Right atrium auricular region (tissue), 2 donors: Measurements from ENCODE around the gene RASAL1. TPM values are rescaled to one million over a fixed set of nuclear protein-coding genes. Genes with fewer than 3 reads are reported as not detected.

Experiments used
- DNase-seq: peaks from one replicate; pipeline ENCODE4 v3.0.0-alpha.2; 2019; ENCODE audit warnings: low spot score
- H3K27ac ChIP-seq, 2 donors: fragments of 200-600 bp; sonication (generic); 1 replicate in 1 of 2; 2 replicates in 1 of 2; pipeline ENCODE4 v1.5.1; 2016 to 2019
- H3K27me3 ChIP-seq, 2 donors: fragments of 200-600 bp; sonication (generic); one replicate each; pipeline versions ENCODE4 v1.5.1 to v1.6.0; 2017 to 2019
- H3K36me3 ChIP-seq: fragments of 200-600 bp; sonication (generic); one replicate; pipeline ENCODE4 v1.5.1; 2016
- H3K4me1 ChIP-seq, 2 donors: fragments of 200-600 bp; sonication (generic); one replicate each; pipeline versions ENCODE4 v1.5.1 to v1.6.0; 2017 to 2019
- H3K4me3 ChIP-seq, 2 donors: fragments of 200-600 bp; sonication (generic); 1 replicate in 1 of 2; 2 replicates in 1 of 2; pipeline ENCODE4 v1.5.1; 2017 to 2019; ENCODE audit warnings: mild to moderate bottlenecking in 1 of 2, moderate library complexity in 1 of 2
- H3K9me3 ChIP-seq, 2 donors: fragments of 200-600 bp; sonication (generic); one replicate each; pipeline ENCODE4 v1.5.1; 2019
- total RNA-seq, 2 donors: library from RNA; depleted of rRNA; stranded (reverse); fragments of >200 nt; gene quantifications; one replicate each; pipeline ENCODE4 v1.1.0, GENCODE V29; 2016
- TF ChIP-seq, protein P1 (sequence below), 2 donors: fragments of 200-600 bp; sonication (generic); IDR thresholded peaks; one replicate each; pipeline ENCODE4 v1.5.1; 2019; ENCODE audit warnings: antibody characterized with exemption in 2 of 2

Gene RASAL1
- total RNA-seq, 2 donors from 2014 or later: not detected

DNA sequence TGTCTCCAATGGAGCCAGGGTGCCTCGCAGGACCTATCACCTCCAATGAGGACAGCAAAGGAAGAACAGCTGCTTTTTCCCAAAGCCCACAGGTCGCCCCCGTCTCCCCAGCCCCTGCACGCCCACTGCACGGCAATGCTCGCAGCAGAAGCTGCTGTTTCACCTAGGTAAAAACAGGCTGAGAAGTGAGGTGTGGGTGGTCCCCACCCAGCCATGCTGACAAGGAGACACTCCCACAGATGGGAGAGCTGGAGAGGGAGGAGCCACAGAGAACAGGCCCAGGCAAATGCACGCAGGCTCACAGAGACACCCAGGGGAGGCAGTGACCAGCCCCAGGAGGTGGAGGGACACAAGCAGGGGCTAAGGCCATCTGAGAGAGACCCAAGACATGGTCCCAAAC lies 24.4 kb upstream of the RASAL1 start:
- Histone ChIP-seq H3K4me3 (no peak overlapping the region), H3K9me3 (no peaks in the 10 kb centered on the region), H3K36me3 (peaks cover 67% of the 10 kb centered on the region), H3K27ac (no peak overlapping the region), H3K4me1 (peaks cover 0 to 1% of the 10 kb centered on the region in 2 donors), H3K27me3 (peaks cover 0 to 6% of the 10 kb centered on the region in 2 donors)
- TF ChIP-seq, protein P1, sequence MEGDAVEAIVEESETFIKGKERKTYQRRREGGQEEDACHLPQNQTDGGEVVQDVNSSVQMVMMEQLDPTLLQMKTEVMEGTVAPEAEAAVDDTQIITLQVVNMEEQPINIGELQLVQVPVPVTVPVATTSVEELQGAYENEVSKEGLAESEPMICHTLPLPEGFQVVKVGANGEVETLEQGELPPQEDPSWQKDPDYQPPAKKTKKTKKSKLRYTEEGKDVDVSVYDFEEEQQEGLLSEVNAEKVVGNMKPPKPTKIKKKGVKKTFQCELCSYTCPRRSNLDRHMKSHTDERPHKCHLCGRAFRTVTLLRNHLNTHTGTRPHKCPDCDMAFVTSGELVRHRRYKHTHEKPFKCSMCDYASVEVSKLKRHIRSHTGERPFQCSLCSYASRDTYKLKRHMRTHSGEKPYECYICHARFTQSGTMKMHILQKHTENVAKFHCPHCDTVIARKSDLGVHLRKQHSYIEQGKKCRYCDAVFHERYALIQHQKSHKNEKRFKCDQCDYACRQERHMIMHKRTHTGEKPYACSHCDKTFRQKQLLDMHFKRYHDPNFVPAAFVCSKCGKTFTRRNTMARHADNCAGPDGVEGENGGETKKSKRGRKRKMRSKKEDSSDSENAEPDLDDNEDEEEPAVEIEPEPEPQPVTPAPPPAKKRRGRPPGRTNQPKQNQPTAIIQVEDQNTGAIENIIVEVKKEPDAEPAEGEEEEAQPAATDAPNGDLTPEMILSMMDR (IDR thresholded peaks at IDR 0.05): no peak
- no peak for DNase-seq

DNA sequence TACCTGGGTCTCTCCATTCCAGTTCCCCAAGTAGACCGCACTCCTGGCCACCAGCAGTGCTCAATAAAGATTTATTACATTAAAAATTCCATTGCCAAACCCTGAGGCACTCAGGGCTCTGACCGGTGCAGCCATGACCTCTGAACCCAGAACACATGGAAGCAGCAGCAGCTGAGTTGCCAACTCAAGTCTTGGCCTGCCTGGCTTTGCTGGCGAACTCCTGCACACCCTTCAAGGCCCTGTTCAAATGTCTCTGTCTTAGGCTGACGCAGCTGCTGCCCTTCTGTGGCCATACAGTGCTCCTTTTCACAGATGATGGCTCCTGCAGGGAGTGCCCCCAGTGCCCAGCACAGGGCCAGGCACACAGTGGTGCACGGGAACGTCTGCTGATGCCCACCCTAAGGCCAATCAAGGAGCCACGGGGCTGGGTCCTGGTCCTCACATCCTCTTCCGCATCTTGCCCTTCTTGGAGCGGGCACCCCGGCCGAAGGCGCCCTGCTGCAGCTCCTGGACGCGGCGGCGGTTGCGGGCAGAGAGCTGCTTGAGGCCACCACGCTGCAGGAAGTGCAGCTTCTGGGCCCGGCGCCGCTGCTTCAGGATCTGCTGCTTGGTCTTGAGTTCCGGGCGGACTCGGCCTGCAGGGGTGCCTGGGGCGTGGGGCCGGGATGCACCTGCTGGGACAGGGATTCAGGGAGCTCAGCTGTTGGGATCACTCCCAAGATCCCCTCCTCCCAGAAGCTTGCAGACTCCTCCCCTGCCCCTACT lies 23.1 kb upstream of the RASAL1 start:
- Histone ChIP-seq H3K9me3 (no peaks in the 10 kb centered on the region), H3K4me3 (no peak overlapping the region), H3K36me3 (peaks cover 57% of the 10 kb centered on the region), H3K27ac (no peak overlapping the region), H3K4me1 (peaks cover 0 to 13% of the 10 kb centered on the region in 2 donors), H3K27me3 (peaks cover 7 to 10% of the 10 kb centered on the region in 2 donors)
- TF ChIP-seq, protein P1 (IDR thresholded peaks at IDR 0.05): no peak
- no peak for DNase-seq

DNA sequence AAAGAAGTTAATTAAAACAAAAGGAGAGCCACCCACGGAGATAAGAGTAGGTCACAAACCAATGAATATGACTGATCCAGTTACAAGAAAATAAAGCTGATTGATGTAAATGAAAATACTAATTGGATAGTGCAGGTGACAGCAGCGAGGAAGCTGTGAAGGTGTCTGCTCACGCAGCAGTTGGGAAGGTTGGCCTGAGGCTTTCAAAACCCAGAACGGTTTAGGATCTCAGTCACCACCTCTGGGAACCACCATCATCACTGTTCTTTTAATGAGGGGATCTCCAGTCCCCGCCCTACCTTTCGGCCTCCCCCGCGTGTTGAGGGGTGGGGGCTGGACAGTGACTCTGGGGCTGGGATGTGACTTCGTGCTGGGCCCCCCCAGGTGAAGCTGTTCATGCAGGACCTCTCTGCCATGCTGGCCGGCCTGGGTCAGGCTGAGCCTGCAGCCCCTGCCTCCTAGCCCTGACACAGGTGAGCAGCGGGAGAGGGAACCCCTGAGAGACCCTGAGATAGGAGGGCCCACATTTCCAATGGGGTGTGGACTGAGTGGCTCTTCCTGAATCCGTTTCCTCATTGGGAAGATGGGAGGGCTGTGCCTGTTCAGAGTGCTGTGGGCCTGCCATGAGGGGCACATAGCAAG lies 21.8 kb upstream of the RASAL1 start:
- TF ChIP-seq, protein P1 (IDR thresholded peaks at IDR 0.05): no peak
- Histone ChIP-seq H3K4me3 (no peak overlapping the region), H3K4me1 (peaks cover 0 to 25% of the 10 kb centered on the region in 2 donors), H3K9me3 (no peaks in the 10 kb centered on the region), H3K27me3 (peaks cover 7 to 15% of the 10 kb centered on the region in 2 donors), H3K27ac (no peak overlapping the region), H3K36me3 (peaks cover 44% of the 10 kb centered on the region)
- DNase-seq: no peak

DNA sequence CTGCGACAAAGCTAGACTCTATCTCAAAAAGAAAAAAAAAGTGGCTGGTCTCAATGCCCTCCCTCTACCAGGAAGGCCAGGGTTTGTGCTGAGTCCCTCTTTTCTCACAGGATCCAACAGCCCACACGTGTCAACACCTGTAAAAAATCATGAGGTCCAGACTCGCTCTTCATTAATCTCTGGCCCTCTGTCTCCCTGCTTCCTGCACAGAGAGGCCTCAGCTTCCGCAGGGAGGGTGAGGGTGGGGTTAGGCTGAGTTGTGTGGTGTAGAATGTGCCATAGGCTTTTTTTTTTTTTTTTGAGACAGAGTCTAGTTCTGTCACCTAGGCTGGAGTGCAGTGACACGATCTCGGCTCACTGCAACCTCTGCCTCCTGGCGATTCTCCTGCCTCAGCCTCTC lies 20.1 kb upstream of the RASAL1 start:
- DNase-seq: no peak
- H3K4me1 ChIP-seq: peaks cover 0 to 25% of the 10 kb centered on the region in 2 donors
- H3K27me3 ChIP-seq: peaks cover 7 to 15% of the 10 kb centered on the region in 2 donors
- TF ChIP-seq, protein P1 (IDR thresholded peaks at IDR 0.05): no peak
- H3K27ac ChIP-seq: no peak overlapping the region
- H3K4me3 ChIP-seq: no peak overlapping the region
- no peaks in the 10 kb centered on the region for H3K9me3 ChIP-seq
- H3K36me3 ChIP-seq: peaks cover 28% of the 10 kb centered on the region

DNA sequence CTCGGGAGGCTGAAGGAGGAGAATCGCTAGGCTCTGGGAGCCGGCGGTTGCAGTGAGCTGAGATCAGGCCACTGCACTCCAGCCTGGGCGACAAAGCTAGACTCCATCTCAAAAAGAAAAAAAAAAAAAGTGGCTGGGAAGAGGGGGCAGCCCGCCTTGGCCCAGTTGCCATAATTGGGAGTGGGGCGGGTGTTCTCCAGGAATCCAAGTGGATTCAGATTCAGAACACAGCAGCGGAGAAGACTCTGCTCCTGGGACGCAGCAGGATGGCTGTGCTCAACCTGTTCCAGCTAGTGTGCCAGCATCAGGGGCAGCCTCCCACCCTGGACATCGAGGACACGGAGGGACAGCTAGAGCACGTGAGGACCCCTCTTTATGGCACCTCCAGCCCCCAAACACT lies 19.5 kb upstream of the RASAL1 start:
- no peak overlapping the region for H3K4me3 ChIP-seq
- peaks cover 0 to 25% of the 10 kb centered on the region in 2 donors for H3K4me1 ChIP-seq
- no peak overlapping the region for H3K27ac ChIP-seq
- H3K27me3 ChIP-seq: peaks cover 7 to 15% of the 10 kb centered on the region in 2 donors
- DNase-seq: no peak
- TF ChIP-seq, protein P1 (IDR thresholded peaks at IDR 0.05): no peak
- H3K36me3 ChIP-seq: peaks cover 22% of the 10 kb centered on the region
- no peaks in the 10 kb centered on the region for H3K9me3 ChIP-seq
